CD14-positive monocyte (primary cell): Measurements from ENCODE around the gene STH. TPM values are rescaled to one million over a fixed set of nuclear protein-coding genes. Genes with fewer than 3 reads are reported as not detected.

Source experiments
- DNase-seq, 3 donors: peaks; one replicate each; pipeline ENCODE4 v3.0.0-alpha.2; 2011 to 2022
- H2AFZ ChIP-seq: 2 replicates; pipeline ENCODE4 v1.6.0; 2012; ENCODE audit warnings: mild to moderate bottlenecking, low read depth, low read length, inconsistent platforms; ENCODE audit not compliant: insufficient read depth, poor library complexity, severe bottlenecking
- H3K27ac ChIP-seq, 2 donors: 1 replicate in 1 of 2; 2 replicates in 1 of 2; pipeline ENCODE4 v1.5.1; 2012 to 2013; ENCODE audit warnings: low read length in 2 of 2, control low read depth in 1 of 2, inconsistent platforms in 1 of 2, low read depth in 1 of 2, mild to moderate bottlenecking in 1 of 2
- H3K27me3 ChIP-seq, 2 donors: one replicate each; pipeline versions ENCODE4 v1.6.0 to v1.6.1; 2011 to 2013; ENCODE audit warnings: low read length in 2 of 2; ENCODE audit not compliant: control insufficient read depth in 2 of 2, insufficient read depth in 2 of 2
- H3K36me3 ChIP-seq, 2 donors: replicated peaks in 1 of 2; 1 replicate in 1 of 2; 2 replicates in 1 of 2; pipeline versions ENCODE4 v1.5.1 to v1.6.1; 2012 to 2013; ENCODE audit warnings: low read length in 2 of 2, control low read depth in 1 of 2, inconsistent platforms in 1 of 2, mild to moderate bottlenecking in 1 of 2; ENCODE audit not compliant: insufficient read depth in 2 of 2, control insufficient read depth in 1 of 2
- H3K4me1 ChIP-seq, 2 donors: 1 replicate in 1 of 2; 2 replicates in 1 of 2; pipeline versions ENCODE4 v1.5.1 to v1.6.1; 2012 to 2013; ENCODE audit warnings: low read length in 2 of 2, control low read depth in 1 of 2, inconsistent platforms in 1 of 2, mild to moderate bottlenecking in 1 of 2, moderate library complexity in 1 of 2; ENCODE audit not compliant: insufficient read depth in 2 of 2, control insufficient read depth in 1 of 2
- H3K4me2 ChIP-seq: replicated peaks from 2 replicates; pipeline ENCODE3; 2012; ENCODE audit warnings: low read length, moderate library complexity, mild to moderate bottlenecking; ENCODE audit not compliant: poor library complexity, severe bottlenecking; ENCODE audit errors: extremely low read depth
- H3K4me3 ChIP-seq, 3 experiments: fragments of 200-600 bp in 1 of 3; sonication (generic) in 1 of 3; replicated peaks in 1 of 3; 1 replicate in 2 of 3; 2 replicates in 1 of 3; pipeline ENCODE4 v1.5.1; 2011 to 2013; ENCODE audit warnings: low read length in 3 of 3, mild to moderate bottlenecking in 3 of 3, control low read depth in 2 of 3, low read depth in 2 of 3, inconsistent platforms in 1 of 3, moderate library complexity in 1 of 3
- H3K79me2 ChIP-seq: 2 replicates; pipeline ENCODE4 v1.6.0; 2012; ENCODE audit warnings: mild to moderate bottlenecking, control low read depth, inconsistent platforms, low read length, moderate library complexity; ENCODE audit not compliant: insufficient read depth
- H3K9ac ChIP-seq: 2 replicates; pipeline ENCODE4 v1.6.0; 2017; ENCODE audit warnings: low read length, mild to moderate bottlenecking; ENCODE audit not compliant: insufficient read depth, poor library complexity, severe bottlenecking
- H3K9me3 ChIP-seq, 2 donors: replicated peaks in 1 of 2; 1 replicate in 1 of 2; 2 replicates in 1 of 2; pipeline versions ENCODE4 v1.5.1 to v1.6.1; 2012 to 2013; ENCODE audit warnings: low read length in 2 of 2, control low read depth in 1 of 2; ENCODE audit not compliant: control insufficient read depth in 1 of 2, insufficient read depth in 1 of 2
- H4K20me1 ChIP-seq: 2 replicates; pipeline ENCODE4 v1.6.0; 2012; ENCODE audit warnings: mild to moderate bottlenecking, low read length, control low read depth, moderate library complexity; ENCODE audit not compliant: insufficient read depth
- H3K27ac Mint-ChIP-seq, 7 donors: one replicate each; pipeline ENCODE4 v1.8.0; 2020; ENCODE audit warnings: mild to moderate bottlenecking in 7 of 7, mixed read lengths in 7 of 7, moderate library complexity in 6 of 7, inconsistent platforms in 2 of 7
- H3K27me3 Mint-ChIP-seq, 3 donors: one replicate each; pipeline ENCODE4 v1.8.0; 2021 to 2022; ENCODE audit warnings: low read depth in 3 of 3, mild to moderate bottlenecking in 3 of 3, mixed read lengths in 3 of 3, moderate library complexity in 3 of 3, inconsistent platforms in 1 of 3
- H3K36me3 Mint-ChIP-seq, 2 donors: one replicate each; pipeline ENCODE4 v1.8.0; 2020; ENCODE audit warnings: mixed read lengths in 2 of 2, inconsistent platforms in 1 of 2, mild to moderate bottlenecking in 1 of 2
- H3K4me1 Mint-ChIP-seq: one replicate; pipeline ENCODE4 v1.8.0; 2020; ENCODE audit warnings: mild to moderate bottlenecking, mixed read lengths
- H3K4me3 Mint-ChIP-seq, 2 donors: one replicate each; pipeline ENCODE4 v1.8.0; 2020; ENCODE audit warnings: mild to moderate bottlenecking in 2 of 2, mixed read lengths in 2 of 2, moderate library complexity in 1 of 2
- H3K9me3 Mint-ChIP-seq, 7 donors: one replicate each; pipeline ENCODE4 v1.8.0; 2020 to 2022; ENCODE audit warnings: mixed read lengths in 7 of 7, mild to moderate bottlenecking in 6 of 7, moderate library complexity in 6 of 7, inconsistent platforms in 2 of 7
- CTCF ChIP-seq: fragments of 200-600 bp; IDR thresholded peaks from one replicate; pipeline ENCODE4 v1.8.0; 2022; ENCODE audit warnings: antibody characterized with exemption, mild to moderate bottlenecking
- WGBS: methylation state at CpG from one replicate; pipeline ENCODE4 v1.1.5; 2013; ENCODE audit warnings: missing lambda C conversion rate; ENCODE audit not compliant: insufficient coverage; 5-methylcytosine and 5-hydroxymethylcytosine counted together
- intact Hi-C, 2 donors: fragments of 100-400 bp; cut with micrococcal nuclease; formaldehyde crosslinking; loops; one replicate each; pipeline versions ENCODE4 v1.15.0 to v1.15.1; 2023
- polyA plus RNA-seq, 3 donors: library from polyadenylated mRNA; depleted of rRNA in 1 of 3; unstranded in 2 of 3; stranded (reverse) in 1 of 3; fragments of 300-500 nt in 2 of 3; fragments of >200 nt in 1 of 3; fragmentation: Illumina TruSeq in 2 of 3; gene quantifications; 1 replicate in 2 of 3; 2 replicates in 1 of 3; pipeline ENCODE4 v1.2.3, GENCODE V29; 2012 to 2021

STH gene
- polyA plus RNA-seq, 3 donors, result not detected

- intact Hi-C loops, result no loop called here
- DNase-seq, result no peak
- Histone ChIP-seq H3K4me2 (no peak overlapping the region), H2AFZ (no peak overlapping the region), H3K36me3 (peaks cover 55 to 73% of the 10 kb centered on the region in 2 donors), H3K4me3 (no peak overlapping the region), H3K27ac (no peak overlapping the region), H3K27me3 (no peaks in the 10 kb centered on the region), H4K20me1 (peaks cover 42% of the 10 kb centered on the region), H3K9me3 (no peaks in the 10 kb centered on the region), H3K9ac (no peak overlapping the region), H3K79me2 (no peaks in the 10 kb centered on the region), H3K4me1 (peaks cover 24 to 26% of the 10 kb centered on the region in 2 donors)
- peaks cover 62 to 83% of the 10 kb centered on the region in 2 donors for H3K36me3 Mint-ChIP-seq
- peaks cover 38% of the 10 kb centered on the region for H3K4me1 Mint-ChIP-seq
- no peaks in the 10 kb centered on the region for H3K9me3 Mint-ChIP-seq
- peak overlapping the region in 1 of 7 donors; percentile 47 for H3K27ac Mint-ChIP-seq
- no peak overlapping the region for H3K4me3 Mint-ChIP-seq
- WGBS, result 60% methylated on average over 2 of the region's 4 CpGs
- TF ChIP-seq CTCF, result no peak
- H3K27me3 Mint-ChIP-seq, result peaks cover 0 to 2% (median 0%) of the 10 kb centered on the region in 3 donors
These were observed 30.0 kb downstream of the STH start for GRCh38 chr17:46028981-46029565.

GRCh38 chr17:46029627-46030026, 30.6 kb downstream of the STH start:
- TF ChIP-seq CTCF, result no peak
- H3K9me3 ChIP-seq, result no peaks in the 10 kb centered on the region
- no peak overlapping the region for H3K4me2 ChIP-seq
- no peak overlapping the region for H3K9ac ChIP-seq
- H3K27me3 ChIP-seq, result no peaks in the 10 kb centered on the region
- no peak for DNase-seq
- H3K36me3 Mint-ChIP-seq, result peaks cover 67 to 84% of the 10 kb centered on the region in 2 donors
- H3K4me1 Mint-ChIP-seq, result peaks cover 38% of the 10 kb centered on the region
- no peaks in the 10 kb centered on the region for H3K9me3 Mint-ChIP-seq
- peaks cover 60 to 79% of the 10 kb centered on the region in 2 donors for H3K36me3 ChIP-seq
- WGBS, result 100% methylated on average over 4 of the region's 6 CpGs
- H3K27ac ChIP-seq, result no peak overlapping the region
- H3K4me1 ChIP-seq, result peaks cover 24 to 26% of the 10 kb centered on the region in 2 donors
- no peak overlapping the region for H3K4me3 Mint-ChIP-seq
- peaks cover 0 to 2% (median 0%) of the 10 kb centered on the region in 3 donors for H3K27me3 Mint-ChIP-seq
- peak overlapping the region in 2 of 7 donors; percentile 38 to 47 for H3K27ac Mint-ChIP-seq
- H2AFZ ChIP-seq, result no peak overlapping the region
- H3K79me2 ChIP-seq, result no peaks in the 10 kb centered on the region
- no peak overlapping the region for H3K4me3 ChIP-seq
- intact Hi-C loops, result no loop called here
- H4K20me1 ChIP-seq, result peaks cover 45% of the 10 kb centered on the region
